ENCODE results near the gene ATIC.

GRCh38 chr2:215319500-215319899 is 7.6 kb downstream of the ATIC start:
- TF ChIP-seq ZNF398 (tag by site-specific recombination; IDR thresholded peaks at IDR 0.05) (no peak), AEBP2 (tag by site-specific recombination; IDR thresholded peaks at IDR 0.05; ENCODE audit: borderline replicate concordance) (no peak), CTCF (tag by site-specific recombination; IDR thresholded peaks at IDR 0.05) (no peak), ZBTB44 (tag by site-specific recombination; IDR thresholded peaks at IDR 0.05) (no peak), ZNF639 (tag by site-specific recombination; IDR thresholded peaks at IDR 0.05) (no peak), ZNF530 (tag by site-specific recombination; IDR thresholded peaks at IDR 0.05; ENCODE audit: low read depth) (no peak), HOXA7 (CRISPR knock-in tag; IDR thresholded peaks at IDR 0.05; ENCODE audit: borderline replicate concordance) (no peak), ZNF677 (tag by site-specific recombination; IDR thresholded peaks at IDR 0.05) (no peak), ATF2 (tag by site-specific recombination; IDR thresholded peaks at IDR 0.05; ENCODE audit: low read depth) (no peak), ZBTB26 (tag by site-specific recombination; optimal IDR thresholded peaks at IDR 0.05) (no peak), TSHZ1 (tag by site-specific recombination; IDR thresholded peaks at IDR 0.05; ENCODE audit: borderline replicate concordance) (no peak), ZNF133 (tag by site-specific recombination; IDR thresholded peaks at IDR 0.05) (no peak), TCF7L2 (IDR thresholded peaks at IDR 0.05; ENCODE audit: borderline replicate concordance, low read depth, low read length) (no peak)
